ENCODE measurements around the gene MAST4. TPM values are rescaled to one million over a fixed set of nuclear protein-coding genes. Genes with fewer than 3 reads are reported as not detected.
A peak's percentile ranks its signal among the peaks of the same experiment; 100 is the strongest.
"Not testable (repeated sequence)": the region's sequence is repeated elsewhere in the genome, so short reads cannot be mapped to it uniquely, and the experiment has no call there.

The MAST4 gene
- polyA plus RNA-seq, 10 donors, result 10.5 to 15.3 (median 13.0) TPM

- no peak for DNase-seq
Observed at GRCh38 chr5:66742896-66743247, 146.7 kb downstream of the MAST4 start.

GRCh38 chr5:66743344-66743743, 147.2 kb downstream of the MAST4 start:
- no peak for DNase-seq

- no peak for DNase-seq
Observed at GRCh38 chr5:66744040-66744439, 147.8 kb downstream of the MAST4 start.

- DNase-seq, result no peak
Observed at GRCh38 chr5:66745297-66745696, 149.1 kb downstream of the MAST4 start.

GRCh38 chr5:66747607-66748006, 151.4 kb downstream of the MAST4 start:
- no peak for DNase-seq

- not testable (repeated sequence) for DNase-seq
Observed at GRCh38 chr5:66752668-66753067, 156.5 kb downstream of the MAST4 start.

GRCh38 chr5:66757219-66757833, 161.1 kb downstream of the MAST4 start:
- DNase-seq, result peak; percentile 44 to 78 (median 68)

- DNase-seq, result no peak
Observed at GRCh38 chr5:66757834-66758371, 161.7 kb downstream of the MAST4 start.

- no peak for DNase-seq
Observed at GRCh38 chr5:66769030-66769733, 173.0 kb downstream of the MAST4 start.

- peak; percentile 5 to 63 (median 16) for DNase-seq
Observed at GRCh38 chr5:66769839-66770617, 173.8 kb downstream of the MAST4 start.

GRCh38 chr5:66777868-66778267, 181.7 kb downstream of the MAST4 start:
- DNase-seq, result no peak

- DNase-seq, result no peak
Observed at GRCh38 chr5:66779528-66779927, 183.3 kb downstream of the MAST4 start.

- DNase-seq, result no peak
Observed at GRCh38 chr5:66788556-66788955, 192.4 kb downstream of the MAST4 start.

GRCh38 chr5:66789434-66789833, 193.2 kb downstream of the MAST4 start:
- no peak for DNase-seq

GRCh38 chr5:66793049-66793448, 196.9 kb downstream of the MAST4 start:
- DNase-seq, result no peak

- DNase-seq, result no peak
Observed at GRCh38 chr5:66795682-66796081, 199.5 kb downstream of the MAST4 start.

GRCh38 chr5:66796305-66797292, 200.4 kb downstream of the MAST4 start:
- no peak for DNase-seq

GRCh38 chr5:66802941-66803340, 206.7 kb downstream of the MAST4 start:
- DNase-seq, result no peak

GRCh38 chr5:66805514-66806430, 209.6 kb downstream of the MAST4 start:
- DNase-seq, result no peak

- peak in 2 of 3 donors; percentile 31 to 67 for DNase-seq
Observed at GRCh38 chr5:66807743-66808142, 211.6 kb downstream of the MAST4 start.

Measured in muscle of back (tissue), 11 donors.